Stimulated activated CD8-positive, alpha-beta memory T cell treated with anti-CD3 and anti-CD28 coated beads, Interleukin-4, amount 100 ng/mL, for 1 hour (primary cell): Measurements from ENCODE around the gene UMPS.
"Not testable (repeated sequence)": the region's sequence is repeated elsewhere in the genome, so short reads cannot be mapped to it uniquely, and the experiment has no call there.

Source experiments
- DNase-seq, 2 donors: peaks; one replicate each; pipeline ENCODE4 v3.0.0-alpha.2; 2020; ENCODE audit warnings: low read depth in 2 of 2, low spot score in 1 of 2

UMPS gene

GRCh38 chr3:124707223-124707622 is 23.0 kb upstream of the UMPS start:
- not testable (repeated sequence) for DNase-seq

GRCh38 chr3:124707656-124708062 is 22.6 kb upstream of the UMPS start:
- no peak for DNase-seq

- no peak for DNase-seq
These were observed 15.9 kb upstream of the UMPS start for GRCh38 chr3:124714223-124714853.

GRCh38 chr3:124722589-124722988 is 7.7 kb upstream of the UMPS start:
- DNase-seq, result no peak

GRCh38 chr3:124730941-124731297 is 667 bp downstream of the UMPS start:
- no peak for DNase-seq

- DNase-seq, result no peak
These were observed 1.5 kb downstream of the UMPS start for GRCh38 chr3:124731760-124732159.

- no peak for DNase-seq
These were observed 10.8 kb downstream of the UMPS start for GRCh38 chr3:124741027-124741426.

- no peak for DNase-seq
These were observed 15.5 kb downstream of the UMPS start for GRCh38 chr3:124745756-124746155.

- DNase-seq, result no peak
These were observed 17.1 kb downstream of the UMPS start for GRCh38 chr3:124747111-124747981.

- no peak for DNase-seq
These were observed 18.4 kb downstream of the UMPS start for GRCh38 chr3:124748560-124749198.

- not testable (repeated sequence) for DNase-seq
These were observed 19.6 kb downstream of the UMPS start for GRCh38 chr3:124749877-124750276.

- no peak for DNase-seq
These were observed 21.2 kb downstream of the UMPS start for GRCh38 chr3:124751501-124751900.

- no peak for DNase-seq
These were observed 21.8 kb downstream of the UMPS start for GRCh38 chr3:124752051-124752450.

- not testable (repeated sequence) for DNase-seq
These were observed 27.7 kb downstream of the UMPS start for GRCh38 chr3:124757926-124758325.

GRCh38 chr3:124758851-124759635 is 28.8 kb downstream of the UMPS start:
- no peak for DNase-seq

- no peak for DNase-seq
These were observed 29.6 kb downstream of the UMPS start for GRCh38 chr3:124759666-124760401.

- DNase-seq, result no peak
These were observed 30.3 kb downstream of the UMPS start for GRCh38 chr3:124760601-124761000.

GRCh38 chr3:124761250-124761796 is 31.1 kb downstream of the UMPS start:
- peak; percentile 49 to 60 for DNase-seq

GRCh38 chr3:124761935-124762660 is 31.8 kb downstream of the UMPS start:
- no peak for DNase-seq

- DNase-seq, result no peak
These were observed 32.4 kb downstream of the UMPS start for GRCh38 chr3:124762661-124763011.
